Measurements from ENCODE around the gene FBXO17. TPM values are rescaled to one million over a fixed set of nuclear protein-coding genes. Genes with fewer than 3 reads are reported as not detected.

The FBXO17 gene
- total RNA-seq, 2 donors from 2014 or later, result 1.1 to 3.3 TPM

DNA sequence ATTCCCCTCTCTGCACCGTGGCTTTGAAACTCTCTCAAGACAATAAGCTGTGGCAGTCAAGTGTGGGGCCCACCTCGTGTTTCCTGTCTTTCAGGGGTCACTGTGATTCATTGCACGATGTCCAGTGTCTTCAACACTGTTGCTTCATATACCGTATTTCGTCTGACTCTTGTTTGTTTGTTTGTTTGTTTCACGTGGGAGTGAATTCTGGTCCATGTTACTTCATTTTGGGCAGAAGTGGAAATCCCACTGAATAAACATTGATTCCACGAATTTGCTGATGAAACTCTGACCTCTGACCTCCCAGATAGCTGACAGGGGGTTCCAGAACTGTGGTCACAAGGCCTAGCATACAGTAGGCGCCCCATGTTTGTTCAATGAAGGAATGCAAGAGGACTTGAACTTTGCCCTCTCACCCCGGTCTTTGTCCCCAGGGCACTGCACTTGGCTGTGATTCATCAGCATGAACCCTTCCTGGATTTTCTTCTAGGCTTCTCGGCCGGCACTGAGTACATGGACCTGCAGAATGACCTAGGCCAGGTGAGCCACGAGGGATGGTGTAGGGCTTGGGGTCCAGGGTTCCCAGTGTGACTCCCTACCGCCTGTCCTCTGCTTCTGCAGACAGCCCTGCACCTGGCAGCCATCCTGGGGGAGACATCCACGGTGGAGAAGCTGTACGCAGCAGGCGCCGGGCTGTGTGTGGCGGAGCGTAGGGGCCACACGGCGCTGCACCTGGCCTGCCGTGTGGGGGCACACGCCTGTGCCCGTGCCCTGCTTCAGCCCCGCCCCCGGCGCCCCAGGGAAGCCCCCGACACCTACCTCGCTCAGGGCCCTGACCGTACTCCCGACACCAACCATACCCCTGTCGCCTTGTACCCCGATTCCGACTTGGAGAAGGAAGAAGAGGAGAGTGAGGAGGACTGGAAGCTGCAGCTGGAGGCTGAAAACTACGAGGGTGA lies 70.7 kb downstream of the FBXO17 start:
- ATAC-seq (peak; percentile 14), DNase-seq (no peak)
- intact Hi-C loops (cut with DNase I, micrococcal nuclease), result no loop called here

DNA sequence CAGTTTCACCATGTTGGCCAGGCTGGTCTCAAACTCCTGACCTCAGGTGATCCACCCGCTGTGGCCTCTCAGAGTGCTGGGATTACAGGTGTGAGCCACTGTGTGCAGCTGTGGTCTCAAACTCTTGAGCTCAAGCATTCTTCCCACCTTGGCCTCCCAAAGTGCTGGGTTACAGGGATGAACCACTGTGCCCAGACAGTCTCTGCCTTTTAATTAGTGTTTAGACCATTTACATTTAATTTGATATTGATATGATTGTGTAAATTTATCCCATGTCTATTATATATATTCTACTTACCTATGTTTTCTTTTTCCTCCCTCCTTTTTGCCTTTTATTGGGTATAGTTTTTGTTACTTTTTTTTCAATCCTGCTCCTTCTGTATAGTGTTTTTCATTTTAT lies 73.9 kb downstream of the FBXO17 start:
- ATAC-seq (no peak), DNase-seq (no peak)
- intact Hi-C loops (cut with DNase I, micrococcal nuclease), result no loop called here

DNA sequence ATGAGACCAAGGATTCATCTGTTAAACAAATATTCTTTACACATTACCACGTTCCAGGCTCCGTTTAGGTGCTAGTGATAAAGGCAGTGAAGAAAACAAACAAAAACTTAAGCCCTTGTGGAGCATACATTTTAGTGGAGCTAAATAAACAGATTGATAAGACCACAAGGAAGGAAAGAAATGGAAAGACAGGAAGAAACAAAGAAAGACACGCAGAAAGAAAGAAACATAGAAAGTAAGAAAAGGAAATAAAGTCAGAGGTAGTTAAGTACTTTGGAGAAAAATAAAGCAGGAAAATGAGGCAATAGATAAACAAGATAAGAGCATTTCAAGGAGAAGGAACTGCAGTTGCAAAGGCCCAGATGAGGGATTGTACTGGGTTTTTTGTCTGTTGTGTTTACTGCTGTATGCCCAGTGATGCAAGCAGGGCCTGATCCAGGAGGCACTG lies 74.8 kb downstream of the FBXO17 start:
- ATAC-seq (no peak), DNase-seq (no peak)
- intact Hi-C loops (cut with DNase I, micrococcal nuclease), result no loop called here

DNA sequence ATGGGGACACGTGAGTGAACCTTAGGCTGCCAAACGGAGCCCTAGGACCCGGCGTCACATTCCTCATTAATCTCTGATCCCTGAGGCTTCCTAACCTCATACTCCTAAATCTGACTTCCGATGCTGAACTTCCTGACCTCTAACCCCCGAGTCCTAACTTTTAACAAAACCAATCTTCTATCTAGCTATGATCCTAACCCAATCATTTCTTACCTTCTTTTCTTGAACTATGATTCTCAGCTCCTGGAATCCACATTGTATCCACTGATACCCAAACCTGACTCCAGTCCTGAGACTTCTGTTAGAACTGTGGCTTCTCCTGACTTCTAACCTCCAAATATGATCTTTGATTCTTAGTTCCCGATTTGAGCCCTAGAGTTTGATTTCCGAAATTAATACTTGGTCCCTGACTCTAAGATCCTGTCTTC lies 75.3 kb downstream of the FBXO17 start:
- intact Hi-C loops (cut with DNase I, micrococcal nuclease), result no loop called here
- DNase-seq, result no peak
- no peak for ATAC-seq

- ATAC-seq (peak; percentile 93), DNase-seq (peak; percentile 99 to 100)
- intact Hi-C loops (cut with DNase I, micrococcal nuclease), result no loop called here
These were observed 75.9 kb downstream of the FBXO17 start, which contains the start of the genes NFKBIB and SIRT2 for GRCh38 chr19:38899447-38900201. TSS of gene NFKBIB (plus strand) at chr19:38899969. CDS start at chr19:38900033, 64 bp downstream. TSS of gene SIRT2 (minus strand) at chr19:38899618. CDS start at chr19:38899521, 97 bp downstream.

- ATAC-seq, result peak; percentile 6
- intact Hi-C loops (cut with DNase I, micrococcal nuclease), result no loop called here
- DNase-seq, result no peak
These were observed 76.6 kb downstream of the FBXO17 start for GRCh38 chr19:38898788-38899446.

DNA sequence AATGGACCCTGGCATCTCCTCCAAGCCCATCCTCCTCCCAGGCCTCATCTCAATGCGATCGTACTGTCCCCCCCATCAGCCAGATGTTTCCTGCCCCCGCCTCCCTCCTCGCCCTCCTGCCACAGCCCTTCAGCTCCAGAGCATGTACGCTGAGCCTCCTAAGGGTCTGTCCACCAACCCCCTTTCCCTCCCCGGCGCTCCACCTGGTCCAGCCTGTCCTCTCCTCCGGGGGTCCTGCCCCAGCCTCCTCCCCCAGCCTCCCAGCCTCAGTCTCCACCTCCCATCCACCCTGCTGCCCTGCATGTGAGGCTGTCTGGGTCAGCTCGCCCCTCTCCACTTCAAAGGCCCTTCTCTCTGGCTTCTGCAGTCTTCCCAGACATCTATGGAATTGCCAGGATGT lies 80.6 kb downstream of the FBXO17 start:
- no peak for DNase-seq
- intact Hi-C loops (cut with DNase I, micrococcal nuclease), result no loop called here
- ATAC-seq, result no peak

DNA sequence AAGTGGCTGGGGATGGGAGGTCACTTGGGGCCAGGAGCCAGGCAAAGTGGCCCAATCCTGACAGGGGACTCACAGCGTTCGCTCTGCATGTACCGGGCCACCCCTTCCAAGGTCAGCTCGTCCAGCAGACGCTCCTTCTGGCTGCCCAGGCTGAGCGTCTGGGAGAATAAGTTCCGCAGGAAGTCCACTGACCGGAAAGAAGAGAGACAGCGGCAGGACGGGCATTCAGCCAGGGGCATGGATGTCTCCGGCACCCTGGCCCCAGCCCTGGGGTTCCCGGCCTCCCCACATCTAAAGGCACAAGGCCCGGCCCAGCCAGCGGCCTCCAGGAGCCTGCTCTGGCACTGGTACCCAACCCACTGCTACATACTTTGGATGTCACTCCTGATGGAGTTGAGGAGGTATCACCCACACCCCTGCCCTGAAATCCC lies 82.2 kb downstream of the FBXO17 start:
- no peak for ATAC-seq
- intact Hi-C loops (cut with DNase I, micrococcal nuclease), result no loop called here
- DNase-seq, result no peak

DNA sequence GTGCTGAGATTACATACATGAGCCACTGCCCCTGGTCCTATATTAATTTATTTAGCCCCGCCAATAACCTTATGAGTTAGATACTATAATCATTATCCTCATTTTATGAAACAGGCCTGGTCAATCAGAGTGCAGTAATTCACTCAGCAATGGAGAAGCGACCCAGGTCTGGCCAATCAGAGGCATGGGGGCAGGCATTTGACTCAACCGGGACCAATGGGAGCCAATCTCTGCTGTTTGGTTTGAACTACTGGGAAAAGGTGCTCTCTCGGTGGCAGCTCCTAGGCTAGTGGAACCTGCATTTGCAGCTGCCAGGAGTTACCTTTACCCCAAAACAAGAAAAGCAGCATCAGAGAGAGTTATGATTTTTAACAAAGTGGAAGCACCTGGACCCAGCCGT lies 82.7 kb downstream of the FBXO17 start:
- intact Hi-C loops (cut with DNase I, micrococcal nuclease), result no loop called here
- ATAC-seq, result no peak
- DNase-seq, result no peak

GRCh38 chr19:38891771-38892170 lies 83.8 kb downstream of the FBXO17 start:
- ATAC-seq (no peak), DNase-seq (no peak)
- intact Hi-C loops (cut with DNase I, micrococcal nuclease), result no loop called here

Other genes starting within 250 kb of the FBXO17 start
- 10 to 100 TPM; 10.1 to 10.2 TPM for gene CAPN12, start 231.3 kb downstream of the FBXO17 start, total RNA-seq
- not detected for gene LGALS7, start 202.2 kb downstream of the FBXO17 start, total RNA-seq
- gene LGALS7B, start 186.5 kb downstream of the FBXO17 start, total RNA-seq, result not detected
- 1,000 to 10,000 TPM; 7,382 to 8,588 TPM for gene LGALS4, start 162.8 kb downstream of the FBXO17 start, total RNA-seq
- gene ECH1, start 143.9 kb downstream of the FBXO17 start, total RNA-seq, result 100 to 1,000 TPM; 292 to 483 TPM
- gene HNRNPL, start 125.8 kb downstream of the FBXO17 start, total RNA-seq, result 100 to 1,000 TPM; 269 to 281 TPM
- gene RINL, start 97.5 kb downstream of the FBXO17 start, total RNA-seq, result 1 to 10 TPM; 3.2 to 3.4 TPM
- 10 to 100 TPM; 32.9 to 39.9 TPM for gene SIRT2, start 76.1 kb downstream of the FBXO17 start, total RNA-seq
- 10 to 100 TPM; 32.1 to 38.8 TPM for gene NFKBIB, start 75.8 kb downstream of the FBXO17 start, total RNA-seq
- under 1 TPM in 1 of 2 donors, not detected in 1; 0.55 TPM for gene CCER2, start 63.6 kb downstream of the FBXO17 start, total RNA-seq
- gene SARS2, start 45.0 kb downstream of the FBXO17 start, total RNA-seq, result 10 to 100 TPM; 15.4 to 33.3 TPM
- 10 to 100 TPM; 36.3 to 50.4 TPM for gene MRPS12, start 44.8 kb downstream of the FBXO17 start, total RNA-seq
- gene FBXO27, start 56.8 kb upstream of the FBXO17 start, total RNA-seq, result 1 to 10 TPM in 1 of 2 donors, not detected in 1; 2.8 TPM
- gene ACP7, start 108.6 kb upstream of the FBXO17 start, total RNA-seq, result not detected
- gene PAK4, start 150.0 kb upstream of the FBXO17 start, total RNA-seq, result 10 to 100 TPM; 85.0 to 96.9 TPM
- gene NCCRP1, start 221.2 kb upstream of the FBXO17 start, total RNA-seq, result not detected
- not detected for gene SYCN, start 228.5 kb upstream of the FBXO17 start, total RNA-seq